Activated naive CD4-positive, alpha-beta T cell treated with anti-CD3 and anti-CD28 coated beads, Interleukin-2, amount 50 U/mL, for 24 hours (primary cell): Measurements from ENCODE around the gene IRF2BP2.
"Not testable (repeated sequence)": the region's sequence is repeated elsewhere in the genome, so short reads cannot be mapped to it uniquely, and the experiment has no call there.

ENCODE experiments used
- H3K27ac Mint-ChIP-seq: one replicate; pipeline ENCODE4 v1.8.0; 2021; ENCODE audit warnings: mild to moderate bottlenecking, mixed read lengths
- H3K27me3 Mint-ChIP-seq: one replicate; pipeline ENCODE4 v1.8.0; 2021; ENCODE audit warnings: mixed read lengths
- H3K36me3 Mint-ChIP-seq: one replicate; pipeline ENCODE4 v1.8.0; 2021; ENCODE audit warnings: mixed read lengths
- H3K4me1 Mint-ChIP-seq: one replicate; pipeline ENCODE4 v1.8.0; 2021; ENCODE audit warnings: mixed read lengths
- H3K4me3 Mint-ChIP-seq: one replicate; pipeline ENCODE4 v1.8.0; 2021; ENCODE audit warnings: mild to moderate bottlenecking, mixed read lengths
- H3K9me3 Mint-ChIP-seq: one replicate; pipeline ENCODE4 v1.8.0; 2021; ENCODE audit warnings: mixed read lengths

Gene IRF2BP2

GRCh38 chr1:234602334-234603220, 7.4 kb downstream of the IRF2BP2 start:
- Mint-ChIP-seq H3K27ac (peak overlapping the region; percentile 95), H3K9me3 (no peaks in the 10 kb centered on the region), H3K4me3 (peak overlapping the region; percentile 83), H3K27me3 (no peaks in the 10 kb centered on the region), H3K4me1 (peaks cover 82% of the 10 kb centered on the region), H3K36me3 (peaks cover 39% of the 10 kb centered on the region)

DNA sequence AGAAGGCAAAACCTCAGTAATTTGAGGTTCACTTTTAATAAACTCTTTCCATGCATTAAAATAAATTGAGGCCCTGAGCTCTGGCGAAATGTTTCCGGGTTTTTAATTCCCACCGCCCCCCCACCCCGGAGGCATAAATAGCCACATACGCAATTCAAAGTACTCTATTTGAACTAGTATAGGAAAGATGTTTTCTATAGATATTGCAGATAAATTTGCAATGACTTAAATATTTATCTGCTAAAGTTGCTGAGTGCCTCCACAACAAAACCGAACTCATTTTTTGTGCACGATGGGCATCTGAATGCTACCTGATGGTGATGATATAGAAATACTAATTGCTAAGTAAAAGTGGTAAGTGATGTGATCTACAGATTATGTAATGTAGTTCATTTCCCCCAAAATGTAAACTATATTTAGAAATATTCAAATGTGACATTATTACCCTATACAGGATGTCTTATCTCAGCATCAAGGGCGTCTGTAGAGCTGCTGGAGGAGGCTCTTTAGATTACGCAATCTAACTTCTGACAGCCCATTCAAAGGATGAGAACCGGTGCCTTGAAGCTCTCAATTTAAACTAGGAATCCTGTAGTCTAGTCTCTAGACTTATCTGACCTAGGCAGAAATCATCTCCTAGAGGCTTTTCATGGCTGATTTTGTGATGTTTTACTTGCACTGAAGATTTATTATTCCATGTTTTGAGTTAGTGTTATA, 8.5 kb downstream of the IRF2BP2 start:
- Mint-ChIP-seq H3K9me3 (no peaks in the 10 kb centered on the region), H3K36me3 (peaks cover 30% of the 10 kb centered on the region), H3K4me3 (peak overlapping the region; percentile 81), H3K27me3 (no peaks in the 10 kb centered on the region), H3K4me1 (peaks cover 76% of the 10 kb centered on the region), H3K27ac (peak overlapping the region; percentile 80)

DNA sequence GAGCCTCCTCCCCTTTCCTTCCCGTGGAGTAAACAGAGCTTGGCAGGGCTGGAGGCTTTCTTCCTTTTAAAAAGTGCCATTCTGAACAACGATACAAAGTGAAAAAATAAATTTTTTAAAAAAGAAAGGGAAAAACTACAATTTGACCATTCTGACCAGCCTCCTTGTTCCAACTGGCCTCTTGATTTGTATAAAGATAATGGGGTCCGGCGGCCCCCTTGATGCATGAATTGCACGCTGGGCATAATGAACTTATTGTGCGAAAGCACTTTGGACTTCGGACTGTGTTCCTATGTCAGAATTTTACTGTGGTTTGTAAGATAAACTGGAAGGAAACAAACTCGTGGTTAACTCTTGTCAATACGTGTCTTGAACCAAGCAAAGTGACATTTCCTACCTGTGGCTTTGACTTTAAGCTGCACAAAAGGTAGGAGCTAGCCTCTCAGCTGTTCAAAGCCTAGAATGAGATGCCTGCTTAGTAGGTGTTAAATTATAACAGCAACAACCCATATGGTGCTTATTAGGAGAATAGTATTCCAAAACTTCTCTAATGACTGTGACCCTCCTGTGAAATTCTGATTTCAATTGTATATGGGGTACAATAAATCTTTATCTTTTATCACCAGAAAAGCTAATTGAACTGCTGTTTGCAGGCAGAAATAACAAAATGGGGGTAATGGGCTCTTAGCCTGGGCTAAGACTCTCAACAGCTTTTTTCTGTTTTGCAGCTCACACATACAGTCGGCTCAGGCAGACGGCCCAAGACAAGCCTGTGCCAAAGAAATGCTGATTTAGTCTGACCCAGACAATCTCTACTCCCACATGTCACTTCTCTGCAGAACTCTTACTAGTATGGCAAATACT, 9.3 kb downstream of the IRF2BP2 start:
- H3K4me1 Mint-ChIP-seq: peaks cover 70% of the 10 kb centered on the region
- peak overlapping the region; percentile 81 for H3K4me3 Mint-ChIP-seq
- peak overlapping the region; percentile 80 for H3K27ac Mint-ChIP-seq
- no peaks in the 10 kb centered on the region for H3K9me3 Mint-ChIP-seq
- H3K27me3 Mint-ChIP-seq: no peaks in the 10 kb centered on the region
- peaks cover 22% of the 10 kb centered on the region for H3K36me3 Mint-ChIP-seq

- Mint-ChIP-seq H3K27ac (peak overlapping the region; percentile 97), H3K4me3 (peak overlapping the region; percentile 89), H3K4me1 (peaks cover 65% of the 10 kb centered on the region), H3K9me3 (no peaks in the 10 kb centered on the region), H3K27me3 (no peaks in the 10 kb centered on the region), H3K36me3 (peaks cover 14% of the 10 kb centered on the region)
These were observed 10.2 kb downstream of the IRF2BP2 start for GRCh38 chr1:234599617-234600417.

- Mint-ChIP-seq H3K27ac (peak overlapping the region; percentile 97), H3K9me3 (no peaks in the 10 kb centered on the region), H3K4me3 (peak overlapping the region; percentile 89)
These were observed 10.9 kb downstream of the IRF2BP2 start for GRCh38 chr1:234598974-234599616.

GRCh38 chr1:234597894-234598293, 12.1 kb downstream of the IRF2BP2 start:
- H3K27ac Mint-ChIP-seq: peak overlapping the region; percentile 86
- H3K9me3 Mint-ChIP-seq: no peaks in the 10 kb centered on the region
- H3K4me1 Mint-ChIP-seq: peaks cover 58% of the 10 kb centered on the region
- peaks cover 6% of the 10 kb centered on the region for H3K36me3 Mint-ChIP-seq
- no peak overlapping the region for H3K4me3 Mint-ChIP-seq
- no peaks in the 10 kb centered on the region for H3K27me3 Mint-ChIP-seq

More at GRCh38 chr1:234598974-234599616, 10.9 kb downstream of the IRF2BP2 start:
- Mint-ChIP-seq H3K27me3 (no peaks in the 10 kb centered on the region), H3K36me3 (peaks cover 10% of the 10 kb centered on the region), H3K4me1 (peaks cover 66% of the 10 kb centered on the region)

- Mint-ChIP-seq H3K4me3 (no peak overlapping the region), H3K27ac (no peak overlapping the region), H3K36me3 (no peaks in the 10 kb centered on the region), H3K9me3 (no peaks in the 10 kb centered on the region), H3K4me1 (peaks cover 39% of the 10 kb centered on the region), H3K27me3 (no peaks in the 10 kb centered on the region)
These were observed 14.1 kb downstream of the IRF2BP2 start for GRCh38 chr1:234595899-234596298.

GRCh38 chr1:234594575-234594974, 15.4 kb downstream of the IRF2BP2 start:
- peaks cover 31% of the 10 kb centered on the region for H3K4me1 Mint-ChIP-seq
- H3K9me3 Mint-ChIP-seq, H3K4me3 Mint-ChIP-seq, H3K27me3 Mint-ChIP-seq, H3K27ac Mint-ChIP-seq, H3K36me3 Mint-ChIP-seq: not testable (repeated sequence)

GRCh38 chr1:234593771-234594504, 16.0 kb downstream of the IRF2BP2 start:
- H3K27me3 Mint-ChIP-seq: no peaks in the 10 kb centered on the region
- no peaks in the 10 kb centered on the region for H3K9me3 Mint-ChIP-seq
- H3K4me1 Mint-ChIP-seq: peaks cover 25% of the 10 kb centered on the region
- no peak overlapping the region for H3K27ac Mint-ChIP-seq
- no peak overlapping the region for H3K4me3 Mint-ChIP-seq
- no peaks in the 10 kb centered on the region for H3K36me3 Mint-ChIP-seq

DNA sequence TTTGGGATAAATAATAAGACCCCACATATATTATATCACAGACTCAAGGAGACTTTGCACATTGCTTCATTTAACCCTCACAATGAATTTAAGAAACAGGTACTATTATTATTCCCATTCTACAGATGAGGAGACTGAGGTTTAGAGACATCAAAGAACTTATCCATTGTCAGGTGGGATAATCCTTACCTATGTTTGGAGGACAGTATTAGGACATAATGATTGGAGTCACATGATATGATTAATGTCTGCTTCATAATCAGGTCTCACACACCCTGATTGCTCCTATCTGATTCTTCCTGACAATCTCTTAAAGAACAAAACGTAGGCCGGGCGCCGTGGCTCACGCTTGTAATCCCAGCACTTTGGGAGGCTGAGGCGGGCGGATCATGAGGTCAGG, 16.9 kb downstream of the IRF2BP2 start:
- no peaks in the 10 kb centered on the region for H3K9me3 Mint-ChIP-seq
- no peaks in the 10 kb centered on the region for H3K36me3 Mint-ChIP-seq
- peaks cover 20% of the 10 kb centered on the region for H3K4me1 Mint-ChIP-seq
- no peak overlapping the region for H3K4me3 Mint-ChIP-seq
- H3K27ac Mint-ChIP-seq: no peak overlapping the region
- no peaks in the 10 kb centered on the region for H3K27me3 Mint-ChIP-seq

- Mint-ChIP-seq H3K27ac (no peak overlapping the region), H3K27me3 (no peaks in the 10 kb centered on the region), H3K4me1 (peaks cover 13% of the 10 kb centered on the region), H3K9me3 (no peaks in the 10 kb centered on the region), H3K36me3 (no peaks in the 10 kb centered on the region), H3K4me3 (no peak overlapping the region)
These were observed 17.7 kb downstream of the IRF2BP2 start for GRCh38 chr1:234592240-234592639.

DNA sequence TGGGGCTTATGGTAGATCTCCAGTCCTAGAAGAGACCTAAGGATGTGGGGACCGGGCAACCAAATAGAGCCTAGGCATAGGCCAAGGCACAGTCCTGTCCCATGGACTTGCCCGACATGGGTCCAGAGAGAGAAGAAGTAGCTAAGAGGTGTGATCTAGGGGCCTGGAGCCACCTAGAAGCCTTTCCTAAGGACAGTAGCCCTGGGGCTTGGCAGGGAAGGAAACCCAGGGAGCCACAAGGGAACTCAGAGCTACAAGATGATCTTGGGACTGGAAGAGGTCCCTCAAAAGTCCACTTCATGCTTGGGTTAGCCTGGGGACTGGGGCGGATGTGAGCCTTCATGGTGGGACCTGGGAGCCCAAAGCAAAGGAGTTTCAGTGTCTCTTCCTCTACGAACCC, 18.8 kb downstream of the IRF2BP2 start:
- H3K9me3 Mint-ChIP-seq: no peaks in the 10 kb centered on the region
- H3K27me3 Mint-ChIP-seq: no peaks in the 10 kb centered on the region
- peaks cover 13% of the 10 kb centered on the region for H3K4me1 Mint-ChIP-seq
- H3K27ac Mint-ChIP-seq: no peak overlapping the region
- no peaks in the 10 kb centered on the region for H3K36me3 Mint-ChIP-seq
- no peak overlapping the region for H3K4me3 Mint-ChIP-seq

- H3K4me1 Mint-ChIP-seq: peaks cover 13% of the 10 kb centered on the region
- H3K27ac Mint-ChIP-seq: no peak overlapping the region
- no peaks in the 10 kb centered on the region for H3K9me3 Mint-ChIP-seq
- H3K27me3 Mint-ChIP-seq: no peaks in the 10 kb centered on the region
- H3K36me3 Mint-ChIP-seq: no peaks in the 10 kb centered on the region
- H3K4me3 Mint-ChIP-seq: no peak overlapping the region
These were observed 19.9 kb downstream of the IRF2BP2 start for GRCh38 chr1:234589854-234590620.
